GM23248 (cell line): Measurements from ENCODE around the gene TMEM161A. TPM values are rescaled to one million over a fixed set of nuclear protein-coding genes. Genes with fewer than 3 reads are reported as not detected.
A peak's percentile ranks its signal among the peaks of the same experiment; 100 is the strongest.

ENCODE experiments used
- DNase-seq: peaks from one replicate; pipeline ENCODE4 v3.0.0-alpha.2; 2015
- H2AFZ ChIP-seq: fragments of 200-600 bp; sonication (generic); 2 replicates; pipeline ENCODE4 v1.6.1; 2016; ENCODE audit warnings: antibody characterized with exemption
- H3F3A ChIP-seq: fragments of 200-600 bp; sonication (generic); 2 replicates; pipeline ENCODE4 v1.6.1; 2016; ENCODE audit warnings: mild to moderate bottlenecking, antibody characterized with exemption, mixed run types; ENCODE audit not compliant: insufficient read depth
- H3K27ac ChIP-seq: fragments of 200-600 bp; sonication (generic); 2 replicates; pipeline ENCODE4 v1.5.1; 2016; ENCODE audit warnings: mild to moderate bottlenecking
- H3K27me3 ChIP-seq: fragments of 200-600 bp; sonication (generic); replicated peaks from 2 replicates; pipeline ENCODE4 v1.6.1; 2016; ENCODE audit warnings: mild to moderate bottlenecking; ENCODE audit not compliant: insufficient read depth
- H3K36me3 ChIP-seq: fragments of 200-600 bp; sonication (generic); 2 replicates; pipeline ENCODE4 v1.6.1; 2016; ENCODE audit warnings: low read depth, mild to moderate bottlenecking
- H3K4me1 ChIP-seq: fragments of 200-600 bp; sonication (generic); 2 replicates; pipeline ENCODE4 v1.6.1; 2016; ENCODE audit warnings: mild to moderate bottlenecking; ENCODE audit not compliant: insufficient read depth
- H3K4me2 ChIP-seq: fragments of 200-600 bp; sonication (generic); one replicate; pipeline ENCODE4 v1.6.1; 2016; ENCODE audit warnings: mild to moderate bottlenecking; ENCODE audit not compliant: unreplicated experiment
- H3K4me3 ChIP-seq: fragments of 200-600 bp; sonication (generic); 2 replicates; pipeline ENCODE4 v1.5.1; 2016; ENCODE audit warnings: mild to moderate bottlenecking
- H3K79me2 ChIP-seq: fragments of 200-600 bp; sonication (generic); 2 replicates; pipeline ENCODE4 v1.6.1; 2016; ENCODE audit warnings: mild to moderate bottlenecking; ENCODE audit not compliant: insufficient read depth
- H3K9ac ChIP-seq: fragments of 200-600 bp; sonication (generic); 2 replicates; pipeline ENCODE4 v1.6.1; 2016; ENCODE audit warnings: mild to moderate bottlenecking
- H3K9me2 ChIP-seq: fragments of 200-600 bp; sonication (generic); 2 replicates; pipeline ENCODE4 v1.6.1; 2016; ENCODE audit warnings: mixed run types, mild to moderate bottlenecking, moderate library complexity; ENCODE audit not compliant: insufficient read depth
- H3K9me3 ChIP-seq: fragments of 200-600 bp; sonication (generic); one replicate; pipeline ENCODE4 v1.6.1; 2017; ENCODE audit warnings: low read depth
- H4K20me1 ChIP-seq: fragments of 200-600 bp; sonication (generic); 2 replicates; pipeline ENCODE4 v1.6.0; 2016; ENCODE audit not compliant: insufficient read depth
- EZH2 ChIP-seq: fragments of 200-600 bp; sonication (generic); IDR thresholded peaks from 2 replicates; pipeline ENCODE4 v1.6.1; 2018; ENCODE audit warnings: antibody characterized with exemption, mild to moderate bottlenecking; ENCODE audit not compliant: insufficient read depth, poor library complexity, severe bottlenecking
- EZH2phosphoT487 ChIP-seq: fragments of 200-600 bp; sonication (generic); IDR thresholded peaks from 2 replicates; pipeline ENCODE4 v1.6.1; 2018; ENCODE audit warnings: antibody characterized with exemption, moderate library complexity, mild to moderate bottlenecking, low read depth; ENCODE audit not compliant: insufficient read depth
- WGBS, 2 experiments: methylation state at CpG; one replicate each; pipeline ENCODE4 v1.1.6; 2015 to 2017; ENCODE audit warnings: low lambda C conversion rate in 2 of 2, low coverage in 1 of 2; ENCODE audit errors: missing lambda C conversion rate in 2 of 2; 5-methylcytosine and 5-hydroxymethylcytosine counted together
- in situ Hi-C: fragments of 300-500 bp; cut with MboI; formaldehyde crosslinking; loops from 2 replicates; pipeline ENCODE4 v1.15.0; 2020
- polyA plus RNA-seq: library from polyadenylated mRNA; unstranded; fragments of >200 nt; fragmentation: Nextera tagmentation; extraction: Ambion mirVana; gene quantifications from 2 replicates; pipeline ENCODE4 v1.2.1, GENCODE V29; 2016
- total RNA-seq: library from RNA; depleted of rRNA; stranded (reverse); fragments of >200 nt; shearing (Covaris generic); gene quantifications from 2 replicates; pipeline ENCODE4 v1.2.3, GENCODE V29; 2014

Gene TMEM161A
- total and polyA plus RNA-seq, 2 experiments from 2014 or later: 29.1 to 33.7 TPM

- H3K9me3 ChIP-seq: no peaks in the 10 kb centered on the region
- H3K4me2 ChIP-seq: peak overlapping the region; percentile 20
- no peaks in the 10 kb centered on the region for H3K9me2 ChIP-seq
- peak overlapping the region; percentile 92 for H2AFZ ChIP-seq
- in situ Hi-C loops: no loop called here
- H4K20me1 ChIP-seq: no peaks in the 10 kb centered on the region
- 0 out of 2 replicates have a peak overlapping the region, but pooled peaks have one; percentile 34 for H3K4me3 ChIP-seq
- H3F3A ChIP-seq: no peaks in the 10 kb centered on the region
- TF ChIP-seq EZH2phosphoT487: no peak
- peak overlapping the region; percentile 64 for H3K9ac ChIP-seq
- no peaks in the 10 kb centered on the region for H3K79me2 ChIP-seq
- no peaks in the 10 kb centered on the region for H3K4me1 ChIP-seq
- H3K27me3 ChIP-seq: no peaks in the 10 kb centered on the region
- H3K27ac ChIP-seq: no peak overlapping the region
- WGBS, 2 experiments: 28 to 33% methylated on average over 17 to 47 of the region's 47 CpGs
- peak; percentile 52 for DNase-seq
- H3K36me3 ChIP-seq: no peaks in the 10 kb centered on the region
Measured at GRCh38 chr19:19145684-19146608, 7.7 kb upstream of the TMEM161A start.

GRCh38 chr19:19145281-19145680 lies 7.0 kb upstream of the TMEM161A start:
- no peak overlapping the region for H3K4me3 ChIP-seq
- no peaks in the 10 kb centered on the region for H3K36me3 ChIP-seq
- H3K27me3 ChIP-seq: no peaks in the 10 kb centered on the region
- in situ Hi-C loops: no loop called here
- no peaks in the 10 kb centered on the region for H3K79me2 ChIP-seq
- H3F3A ChIP-seq: no peaks in the 10 kb centered on the region
- no peak for DNase-seq
- no peaks in the 10 kb centered on the region for H3K4me1 ChIP-seq
- no peak overlapping the region for H3K4me2 ChIP-seq
- 88 to 89% methylated on average over 14 to 17 of the region's 17 CpGs for WGBS, 2 experiments
- no peaks in the 10 kb centered on the region for H3K9me3 ChIP-seq
- H3K9me2 ChIP-seq: no peaks in the 10 kb centered on the region
- H4K20me1 ChIP-seq: no peaks in the 10 kb centered on the region
- H3K9ac ChIP-seq: no peak overlapping the region
- no peak overlapping the region for H2AFZ ChIP-seq
- no peak overlapping the region for H3K27ac ChIP-seq
- no peak for TF ChIP-seq EZH2phosphoT487
- TF ChIP-seq EZH2: no peak

- no peaks in the 10 kb centered on the region for H3K9me2 ChIP-seq
- H3K27me3 ChIP-seq: no peaks in the 10 kb centered on the region
- no peak overlapping the region for H2AFZ ChIP-seq
- no peak overlapping the region for H3K4me3 ChIP-seq
- H3K79me2 ChIP-seq: 0 out of 2 replicates have a peak, but pooled peaks cover 3% of the 10 kb centered on the region
- no peak for DNase-seq
- no peak overlapping the region for H3K27ac ChIP-seq
- no peak overlapping the region for H3K4me2 ChIP-seq
- H3K9ac ChIP-seq: no peak overlapping the region
- TF ChIP-seq EZH2: no peak
- H3K9me3 ChIP-seq: no peaks in the 10 kb centered on the region
- no peaks in the 10 kb centered on the region for H3K4me1 ChIP-seq
- H3K36me3 ChIP-seq: no peaks in the 10 kb centered on the region
- 0 out of 2 replicates have a peak, but pooled peaks cover 4% of the 10 kb centered on the region for H3F3A ChIP-seq
- in situ Hi-C loops: no loop called here
- no peaks in the 10 kb centered on the region for H4K20me1 ChIP-seq
- WGBS, 2 experiments: 86 to 89% methylated on average over 12 of the region's 12 CpGs
Measured at GRCh38 chr19:19142347-19142746, 4.1 kb upstream of the TMEM161A start.

GRCh38 chr19:19140476-19140875 lies 2.2 kb upstream of the TMEM161A start:
- H3K9ac ChIP-seq: no peak overlapping the region
- TF ChIP-seq EZH2phosphoT487: no peak
- TF ChIP-seq EZH2: no peak
- H3F3A ChIP-seq: 0 out of 2 replicates have a peak, but pooled peaks cover 4% of the 10 kb centered on the region
- no peaks in the 10 kb centered on the region for H3K27me3 ChIP-seq
- no peak for DNase-seq
- H3K4me3 ChIP-seq: no peak overlapping the region
- H4K20me1 ChIP-seq: no peaks in the 10 kb centered on the region
- H3K79me2 ChIP-seq: 0 out of 2 replicates have a peak, but pooled peaks cover 7% of the 10 kb centered on the region
- no peaks in the 10 kb centered on the region for H3K36me3 ChIP-seq
- 58 to 59% methylated on average over 5 of the region's 5 CpGs for WGBS, 2 experiments
- H3K9me3 ChIP-seq: no peaks in the 10 kb centered on the region
- H3K27ac ChIP-seq: no peak overlapping the region
- no peaks in the 10 kb centered on the region for H3K9me2 ChIP-seq
- no peaks in the 10 kb centered on the region for H3K4me1 ChIP-seq
- H2AFZ ChIP-seq: no peak overlapping the region
- in situ Hi-C loops: no loop called here
- H3K4me2 ChIP-seq: no peak overlapping the region
